OCI-LY1 (cell line): ENCODE measurements around the gene PRR5.

Source experiments
- CTCF ChIP-seq: fragments of 200-600 bp; sonication (generic), shearing (Covaris generic); IDR thresholded peaks from 2 replicates; pipeline ENCODE4 v1.5.1; 2017; ENCODE audit warnings: mild to moderate bottlenecking, antibody characterized with exemption, low read length, moderate library complexity, mixed read lengths
- EZH2 ChIP-seq: fragments of 200-600 bp; sonication (generic), shearing (Covaris generic); IDR thresholded peaks from 2 replicates; pipeline ENCODE4 v1.8.0; 2017; ENCODE audit warnings: borderline replicate concordance, mixed run types, mild to moderate bottlenecking, antibody characterized with exemption, low read length, moderate library complexity, mixed read lengths

- TF ChIP-seq EZH2 (no peak), CTCF (no peak)
These were observed 21.9 kb upstream of the PRR5 start for GRCh38 chr22:44680058-44680457.
